ENCODE measurements around the gene RPEL1. TPM values are rescaled to one million over a fixed set of nuclear protein-coding genes. Genes with fewer than 3 reads are reported as not detected.

RPEL1 gene
- total and polyA plus RNA-seq, 2 of the 8 experiments (the other 6 are each of a cell fraction or from before 2014, with no cell fraction given): 0.12 TPM; not detected in 1

GRCh38 chr10:103225939-103226338, 19.7 kb upstream of the RPEL1 start:
- no peak for FAIRE-seq
- H3K27me3 ChIP-seq (replicated peaks in 1 of 4; ENCODE audit: control insufficient read depth in 3 of 4, extremely low read depth in 1 of 4, insufficient read depth in 3 of 4, low read length in 3 of 4): no peaks in the 10 kb centered on the region; a peak in 1 of 7 replicates
- no peak overlapping the region for H2AFZ ChIP-seq (ENCODE audit: low read length)
- TF ChIP-seq E2F6 (IDR thresholded peaks at IDR 0.05): no peak
- TF ChIP-seq SRF (IDR thresholded peaks at IDR 0.05; ENCODE audit: low read depth, low read length): no peak
- no peak for TF ChIP-seq NRF1 (IDR thresholded peaks at IDR 0.05; ENCODE audit: low read depth, low read length)
- no peak for TF ChIP-seq JUN (IDR thresholded peaks at IDR 0.05; ENCODE audit: low read depth, low read length)
- no peak overlapping the region for H4K5ac ChIP-seq (ENCODE audit: insufficient read length, low read depth, low read length)
- H3K23me2 ChIP-seq (ENCODE audit: low read depth, low read length): no peaks in the 10 kb centered on the region
- H3K4ac ChIP-seq (replicated peaks; ENCODE audit: insufficient read length, low read depth, low read length): no peak overlapping the region
- H3K27ac ChIP-seq (ENCODE audit: low read depth, low read length): no peak overlapping the region
- no peak overlapping the region for H2AK5ac ChIP-seq (ENCODE audit: low read depth, low read length)
- H3K9ac ChIP-seq (replicated peaks in 1 of 4; ENCODE audit: extremely low read depth in 1 of 4, low read depth in 3 of 4, low read length in 3 of 4): no peak overlapping the region
- no peak overlapping the region for H4K8ac ChIP-seq (ENCODE audit: extremely low read depth, insufficient read depth, low read length)
- H3K23ac ChIP-seq (ENCODE audit: insufficient read length): no peak overlapping the region
- peaks cover 0 to 3% (median 0%) of the 10 kb centered on the region in 4 experiments; a peak in 1 of 8 replicates for H3K36me3 ChIP-seq (ENCODE audit: control insufficient read depth in 2 of 4, insufficient read depth in 4 of 4, low read length in 3 of 4)
- no peak overlapping the region for H3K56ac ChIP-seq (replicated peaks; ENCODE audit: insufficient read length, low read depth, low read length)
- CTCF ChIA-PET (ENCODE audit: partially characterized antibody): interaction anchor here (3.0 kb wide), 1 partner anchor 32 kb away, joined by 10 read pairs; the partner anchor contains the start of gene NT5C2
- H3K14ac ChIP-seq (ENCODE audit: insufficient read length): no peak overlapping the region
- H2BK15ac ChIP-seq (ENCODE audit: low read length): no peak overlapping the region
- H3K4me3 ChIP-seq (ENCODE audit: extremely low read depth in 1 of 4, insufficient read depth in 2 of 4, low read depth in 3 of 4, low read length in 4 of 4): no peak overlapping the region
- H3K9me3 ChIP-seq (ENCODE audit: insufficient read depth in 2 of 2, low read depth in 1 of 2, low read length in 1 of 2): peaks cover 15 to 18% of the 10 kb centered on the region in 2 experiments
- no peak for DNase-seq (ENCODE audit: low read depth in 1 of 2, low spot score in 2 of 2)
- no peaks in the 10 kb centered on the region for H4K20me1 ChIP-seq (replicated peaks in 1 of 2; ENCODE audit: control insufficient read depth in 1 of 2, insufficient read depth in 2 of 2, low read length in 2 of 2)
- no peak overlapping the region for H2BK5ac ChIP-seq (ENCODE audit: low read depth, low read length)
- H3K4me1 ChIP-seq (replicated peaks in 1 of 4; ENCODE audit: control insufficient read depth in 3 of 4, insufficient read depth in 4 of 4, low read length in 3 of 4): peaks cover 0 to 5% (median 2%) of the 10 kb centered on the region in 4 experiments; a peak in 1 of 7 replicates
- H2BK120ac ChIP-seq (replicated peaks; ENCODE audit: low read depth, low read length): no peak overlapping the region
- H2BK12ac ChIP-seq (ENCODE audit: low read depth, low read length): no peak overlapping the region
- H2BK20ac ChIP-seq (ENCODE audit: low read length): no peak overlapping the region
- POLR2A ChIA-PET (ENCODE audit: partially characterized antibody): no interaction called here
- no peaks in the 10 kb centered on the region for H3K79me2 ChIP-seq (ENCODE audit: control insufficient read depth in 1 of 2, insufficient read depth in 2 of 2, low read length in 2 of 2)
- H4K91ac ChIP-seq (replicated peaks; ENCODE audit: insufficient read length, low read length): no peak overlapping the region
- no peak overlapping the region for H3K18ac ChIP-seq (ENCODE audit: extremely low read depth, low read length)
- no peak overlapping the region for H3K4me2 ChIP-seq (ENCODE audit: insufficient read depth in 1 of 2, low read depth in 2 of 2, low read length in 2 of 2)
- H3K79me1 ChIP-seq (ENCODE audit: low read depth, low read length): no peaks in the 10 kb centered on the region
